Measurements from ENCODE around the gene CHAD.

The CHAD gene

DNA sequence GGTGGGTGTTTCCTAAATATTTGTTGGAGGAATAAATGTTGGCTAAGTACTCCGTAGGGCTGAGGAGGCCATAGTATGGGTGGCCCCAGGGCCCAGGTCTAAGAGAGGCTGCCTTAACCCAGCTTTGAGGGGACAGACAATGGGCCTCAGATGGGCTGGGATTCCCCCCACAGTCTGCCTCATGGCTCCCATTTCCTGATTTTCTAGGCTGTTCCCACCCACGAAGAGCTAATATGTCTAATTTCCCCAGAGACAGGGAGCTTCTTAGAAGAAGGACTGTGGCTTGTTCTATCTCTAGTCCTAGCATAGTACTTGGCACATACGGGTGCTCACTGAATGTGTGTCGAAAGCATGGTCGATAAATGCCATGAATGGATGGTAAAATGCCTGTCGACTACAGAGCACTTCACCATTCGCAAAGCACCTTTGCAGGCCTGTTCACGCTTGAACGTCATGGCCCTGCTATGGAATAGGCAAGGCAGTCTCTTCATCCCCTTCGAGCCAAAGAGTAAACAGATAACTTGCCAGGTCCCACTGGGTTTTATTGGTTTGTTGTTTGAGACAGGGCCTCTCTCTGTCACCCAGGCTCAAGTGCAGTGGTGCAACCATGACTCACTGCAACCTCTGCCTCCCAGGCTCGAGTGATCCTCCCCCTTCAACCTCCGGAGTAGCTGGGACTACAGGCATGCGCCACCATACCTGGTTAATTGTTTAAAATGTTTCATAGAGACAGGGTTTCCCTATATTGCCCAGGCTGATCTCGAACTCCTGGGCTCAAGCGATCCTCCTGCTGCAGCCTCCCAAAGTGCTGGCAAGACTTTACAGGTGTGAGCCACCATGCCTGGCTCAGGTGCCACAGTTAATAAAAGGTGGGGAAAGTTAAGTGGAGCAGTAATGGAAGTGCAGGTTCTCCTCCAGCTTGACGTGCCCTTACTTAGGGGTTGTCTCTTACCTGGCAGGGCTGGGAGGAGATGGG, 9.7 kb downstream of the CHAD start:
- Histone ChIP-seq H4K12ac (ENCODE audit: low read depth, low read length) (no peak overlapping the region), H2AK5ac (ENCODE audit: low read length) (no peak overlapping the region), H3K9ac (ENCODE audit: low read length) (no peak overlapping the region), H2BK5ac (ENCODE audit: low read depth, low read length, poor library complexity) (no peak overlapping the region), H3K23ac (ENCODE audit: low read length) (no peak overlapping the region), H2BK12ac (ENCODE audit: low read length) (no peak overlapping the region), H3K4ac (ENCODE audit: low read depth, low read length) (no peak overlapping the region), H3K36me3 (ENCODE audit: control insufficient read depth in 1 of 2, insufficient read depth in 2 of 2, low read length in 2 of 2) (peaks cover 31 to 36% of the 10 kb centered on the region in 2 experiments), H3K79me2 (ENCODE audit: control insufficient read depth, insufficient read depth, low read length, poor library complexity) (no peaks in the 10 kb centered on the region), H3K27me3 (ENCODE audit: insufficient read depth, low read length) (no peaks in the 10 kb centered on the region), H3K27ac (ENCODE audit: low read depth, low read length) (no peak overlapping the region), H4K91ac (ENCODE audit: low read depth, low read length) (no peak overlapping the region), H3K4me2 (ENCODE audit: low read length) (no peak overlapping the region), H2AFZ (ENCODE audit: insufficient read depth, low read length, poor library complexity) (no peak overlapping the region), H4K8ac (ENCODE audit: low read depth, low read length) (no peak overlapping the region), H3K18ac (ENCODE audit: low read length) (no peak overlapping the region), H3K4me3 (ENCODE audit: low read depth, low read length) (no peak overlapping the region), H3K9me3 (ENCODE audit: insufficient read depth, low read depth, low read length) (peaks cover 2% of the 10 kb centered on the region), H2BK120ac (ENCODE audit: insufficient read depth, low read length, poor library complexity) (no peak overlapping the region), H3K14ac (ENCODE audit: low read length) (no peak overlapping the region), H3K4me1 (ENCODE audit: control insufficient read depth in 1 of 2, insufficient read depth in 2 of 2, low read length in 2 of 2) (peaks cover 4 to 5% of the 10 kb centered on the region in 2 experiments), H3K79me1 (ENCODE audit: low read length) (no peaks in the 10 kb centered on the region)
- DNase-seq = peak; percentile 61 to 69
- no CpG with 5 or more reads among the region's 16 CpGs for WGBS (ENCODE audit: extremely low coverage, insufficient coverage, insufficient read length)

DNA sequence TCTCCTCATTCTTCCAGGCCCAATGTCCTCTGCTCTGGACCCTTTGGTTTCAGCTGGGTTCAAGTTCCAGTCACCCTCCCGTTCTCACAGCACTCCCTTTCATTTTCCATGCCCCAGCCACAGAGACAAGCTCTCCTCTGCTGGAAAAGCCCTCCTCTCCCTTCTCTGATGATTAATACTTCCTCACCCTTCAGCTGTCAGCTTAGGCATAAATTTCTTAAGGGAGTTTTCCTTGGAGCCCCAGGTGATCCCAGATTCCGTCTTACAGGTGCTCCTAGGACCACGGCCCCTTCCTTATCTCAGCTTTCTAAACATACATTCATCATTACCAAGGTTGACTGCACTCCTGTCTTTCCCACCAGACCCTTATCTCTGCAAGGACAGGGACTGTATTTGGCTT, 10.4 kb downstream of the CHAD start:
- no CpG with 5 or more reads among the region's 3 CpGs for WGBS (ENCODE audit: extremely low coverage, insufficient coverage, insufficient read length)
- H3K9me3 ChIP-seq (ENCODE audit: insufficient read depth, low read depth, low read length) = peaks cover 2% of the 10 kb centered on the region
- H3K27ac ChIP-seq (ENCODE audit: low read depth, low read length) = no peak overlapping the region
- H4K8ac ChIP-seq (ENCODE audit: low read depth, low read length) = no peak overlapping the region
- no peak overlapping the region for H3K4ac ChIP-seq (ENCODE audit: low read depth, low read length)
- H2AK5ac ChIP-seq (ENCODE audit: low read length) = no peak overlapping the region
- H3K79me1 ChIP-seq (ENCODE audit: low read length) = no peaks in the 10 kb centered on the region
- H2BK5ac ChIP-seq (ENCODE audit: low read depth, low read length, poor library complexity) = no peak overlapping the region
- H2BK12ac ChIP-seq (ENCODE audit: low read length) = no peak overlapping the region
- no peak overlapping the region for H3K18ac ChIP-seq (ENCODE audit: low read length)
- H2AFZ ChIP-seq (ENCODE audit: insufficient read depth, low read length, poor library complexity) = no peak overlapping the region
- H3K9ac ChIP-seq (ENCODE audit: low read length) = no peak overlapping the region
- no peak overlapping the region for H2BK120ac ChIP-seq (ENCODE audit: insufficient read depth, low read length, poor library complexity)
- peaks cover 4 to 5% of the 10 kb centered on the region in 2 experiments for H3K4me1 ChIP-seq (ENCODE audit: control insufficient read depth in 1 of 2, insufficient read depth in 2 of 2, low read length in 2 of 2)
- H3K79me2 ChIP-seq (ENCODE audit: control insufficient read depth, insufficient read depth, low read length, poor library complexity) = no peaks in the 10 kb centered on the region
- H3K4me3 ChIP-seq (ENCODE audit: low read depth, low read length) = no peak overlapping the region
- no peak for DNase-seq
- H3K4me2 ChIP-seq (ENCODE audit: low read length) = no peak overlapping the region
- no peak overlapping the region for H3K14ac ChIP-seq (ENCODE audit: low read length)
- no peak overlapping the region for H4K12ac ChIP-seq (ENCODE audit: low read depth, low read length)
- no peak overlapping the region for H3K23ac ChIP-seq (ENCODE audit: low read length)
- no peaks in the 10 kb centered on the region for H3K27me3 ChIP-seq (ENCODE audit: insufficient read depth, low read length)
- peaks cover 27 to 32% of the 10 kb centered on the region in 2 experiments for H3K36me3 ChIP-seq (ENCODE audit: control insufficient read depth in 1 of 2, insufficient read depth in 2 of 2, low read length in 2 of 2)
- no peak overlapping the region for H4K91ac ChIP-seq (ENCODE audit: low read depth, low read length)

DNA sequence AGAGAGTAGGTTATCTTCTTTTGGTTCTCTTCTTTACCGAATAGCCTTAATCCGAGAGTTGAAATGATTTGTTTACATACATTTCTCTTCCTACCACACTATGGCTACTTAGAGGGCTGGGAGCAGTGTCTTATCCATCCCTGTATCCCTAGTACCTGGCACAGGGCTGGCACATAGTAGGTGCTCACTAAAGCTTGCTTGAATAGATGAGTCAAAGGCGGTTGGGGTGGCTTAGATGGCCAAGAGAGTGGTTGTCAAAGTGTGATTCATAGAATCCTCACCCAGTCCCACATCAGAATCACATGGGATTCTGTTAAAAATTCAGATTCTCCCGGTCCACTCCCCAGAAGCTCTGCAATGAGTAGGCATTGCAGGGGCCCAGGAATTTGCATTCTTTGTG, 11.1 kb downstream of the CHAD start:
- WGBS (ENCODE audit: extremely low coverage, insufficient coverage, insufficient read length) = no CpG with 5 or more reads among the region's 4 CpGs
- Histone ChIP-seq H2BK12ac (ENCODE audit: low read length) (no peak overlapping the region), H3K79me2 (ENCODE audit: control insufficient read depth, insufficient read depth, low read length, poor library complexity) (no peaks in the 10 kb centered on the region), H3K18ac (ENCODE audit: low read length) (no peak overlapping the region), H2BK120ac (ENCODE audit: insufficient read depth, low read length, poor library complexity) (no peak overlapping the region), H4K12ac (ENCODE audit: low read depth, low read length) (no peak overlapping the region), H4K91ac (ENCODE audit: low read depth, low read length) (no peak overlapping the region), H3K9me3 (ENCODE audit: insufficient read depth, low read depth, low read length) (peaks cover 2% of the 10 kb centered on the region), H3K27ac (ENCODE audit: low read depth, low read length) (no peak overlapping the region), H3K4me1 (ENCODE audit: control insufficient read depth in 1 of 2, insufficient read depth in 2 of 2, low read length in 2 of 2) (peaks cover 4 to 5% of the 10 kb centered on the region in 2 experiments), H3K9ac (ENCODE audit: low read length) (no peak overlapping the region), H3K14ac (ENCODE audit: low read length) (no peak overlapping the region), H3K36me3 (ENCODE audit: control insufficient read depth in 1 of 2, insufficient read depth in 2 of 2, low read length in 2 of 2) (peaks cover 20 to 26% of the 10 kb centered on the region in 2 experiments), H4K8ac (ENCODE audit: low read depth, low read length) (no peak overlapping the region), H2AK5ac (ENCODE audit: low read length) (no peak overlapping the region), H3K23ac (ENCODE audit: low read length) (no peak overlapping the region), H3K4me3 (ENCODE audit: low read depth, low read length) (no peak overlapping the region), H2AFZ (ENCODE audit: insufficient read depth, low read length, poor library complexity) (no peak overlapping the region), H3K4me2 (ENCODE audit: low read length) (no peak overlapping the region), H3K27me3 (ENCODE audit: insufficient read depth, low read length) (no peaks in the 10 kb centered on the region), H3K79me1 (ENCODE audit: low read length) (no peaks in the 10 kb centered on the region), H2BK5ac (ENCODE audit: low read depth, low read length, poor library complexity) (no peak overlapping the region), H3K4ac (ENCODE audit: low read depth, low read length) (no peak overlapping the region)
- DNase-seq = no peak

DNA sequence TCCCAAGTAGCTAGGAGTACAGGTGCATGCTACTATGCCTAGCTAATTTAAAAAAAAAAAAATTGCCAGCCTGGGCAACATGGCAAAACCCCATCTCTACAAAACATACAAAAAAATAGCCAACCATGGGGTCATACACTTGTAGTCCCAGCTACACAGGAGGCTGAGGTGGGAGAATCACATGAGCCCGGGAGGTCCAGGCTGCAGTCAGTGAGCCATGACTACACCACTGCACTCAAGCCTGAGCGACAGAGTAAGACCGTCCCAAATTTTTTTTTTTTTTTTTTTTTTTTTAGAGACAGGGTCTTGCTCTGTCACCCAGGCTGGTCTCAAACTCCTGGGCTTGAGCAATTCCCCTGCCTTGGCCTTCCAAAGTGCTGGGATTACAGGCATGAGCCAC, 14.8 kb downstream of the CHAD start:
- H3K4me2 ChIP-seq (ENCODE audit: low read length) = no peak overlapping the region
- H3K4me3 ChIP-seq (ENCODE audit: low read depth, low read length) = no peak overlapping the region
- no peak overlapping the region for H4K8ac ChIP-seq (ENCODE audit: low read depth, low read length)
- H2BK120ac ChIP-seq (ENCODE audit: insufficient read depth, low read length, poor library complexity) = no peak overlapping the region
- no peak overlapping the region for H2BK12ac ChIP-seq (ENCODE audit: low read length)
- H3K4ac ChIP-seq (ENCODE audit: low read depth, low read length) = no peak overlapping the region
- no peak overlapping the region for H2AFZ ChIP-seq (ENCODE audit: insufficient read depth, low read length, poor library complexity)
- DNase-seq = no peak
- WGBS (ENCODE audit: extremely low coverage, insufficient coverage, insufficient read length) = no CpG with 5 or more reads among the region's 3 CpGs
- no peak overlapping the region for H3K27ac ChIP-seq (ENCODE audit: low read depth, low read length)
- no peaks in the 10 kb centered on the region for H3K9me3 ChIP-seq (ENCODE audit: insufficient read depth, low read depth, low read length)
- no peak overlapping the region for H2BK5ac ChIP-seq (ENCODE audit: low read depth, low read length, poor library complexity)
- H3K79me2 ChIP-seq (ENCODE audit: control insufficient read depth, insufficient read depth, low read length, poor library complexity) = no peaks in the 10 kb centered on the region
- no peak overlapping the region for H3K14ac ChIP-seq (ENCODE audit: low read length)
- H4K91ac ChIP-seq (ENCODE audit: low read depth, low read length) = no peak overlapping the region
- no peaks in the 10 kb centered on the region for H3K27me3 ChIP-seq (ENCODE audit: insufficient read depth, low read length)
- H3K9ac ChIP-seq (ENCODE audit: low read length) = no peak overlapping the region
- H3K36me3 ChIP-seq (ENCODE audit: control insufficient read depth in 1 of 2, insufficient read depth in 2 of 2, low read length in 2 of 2) = peaks cover 4 to 5% of the 10 kb centered on the region in 2 experiments
- H3K4me1 ChIP-seq (ENCODE audit: control insufficient read depth in 1 of 2, insufficient read depth in 2 of 2, low read length in 2 of 2) = peaks cover 4% of the 10 kb centered on the region in 2 experiments
- H3K18ac ChIP-seq (ENCODE audit: low read length) = no peak overlapping the region
- H4K12ac ChIP-seq (ENCODE audit: low read depth, low read length) = no peak overlapping the region
- H2AK5ac ChIP-seq (ENCODE audit: low read length) = no peak overlapping the region
- H3K79me1 ChIP-seq (ENCODE audit: low read length) = no peaks in the 10 kb centered on the region
- H3K23ac ChIP-seq (ENCODE audit: low read length) = no peak overlapping the region

All from trophoblast cell (in vitro differentiated cells and primary cell).